Measurements from ENCODE around the gene CTSE.
"Not testable (repeated sequence)": the region's sequence is repeated elsewhere in the genome, so short reads cannot be mapped to it uniquely, and the experiment has no call there.

CTSE gene

DNA sequence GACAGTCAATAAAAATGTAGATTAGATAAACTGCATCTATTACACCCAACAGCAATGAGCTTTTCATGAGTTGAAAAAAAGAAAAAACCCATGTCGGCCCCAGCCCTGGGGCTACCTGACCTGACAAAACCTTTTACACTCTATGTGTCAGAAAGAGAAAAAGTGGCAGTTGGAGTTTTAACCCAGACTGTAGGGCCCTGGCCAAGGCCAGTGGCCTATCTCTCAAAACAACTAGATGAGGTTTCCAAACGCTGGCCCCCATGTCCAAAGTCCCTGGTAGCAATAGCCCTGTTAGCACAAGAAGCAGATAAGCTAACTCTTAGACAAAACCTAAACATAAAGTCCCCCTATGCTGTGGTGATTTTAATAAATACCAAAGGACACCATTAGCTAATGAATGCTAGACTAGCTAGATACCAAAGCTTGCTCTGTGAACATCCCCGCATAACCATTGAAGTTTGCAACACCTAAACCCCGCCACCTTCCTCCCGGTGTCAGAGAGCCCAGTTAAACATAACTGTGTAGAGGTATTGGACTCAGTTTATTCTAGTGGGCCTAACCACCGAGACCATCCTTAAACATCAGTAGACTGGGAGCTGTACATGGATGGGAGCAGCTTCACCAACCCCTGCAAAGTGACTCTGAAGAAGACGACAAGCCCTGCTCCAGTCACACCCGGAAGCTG lies 32.1 kb upstream of the CTSE start:
- in situ Hi-C loops (cut with MboI; ENCODE audit: low sequenced_read_pairs); H3K36me3 ChIP-seq (replicated peaks); H3K27me3 ChIP-seq (ENCODE audit: low read depth); H3K4me3 ChIP-seq; H3K9me3 ChIP-seq; DNase-seq (ENCODE audit: low spot score in 2 of 2); H3K4me1 ChIP-seq: not testable (repeated sequence)

DNA sequence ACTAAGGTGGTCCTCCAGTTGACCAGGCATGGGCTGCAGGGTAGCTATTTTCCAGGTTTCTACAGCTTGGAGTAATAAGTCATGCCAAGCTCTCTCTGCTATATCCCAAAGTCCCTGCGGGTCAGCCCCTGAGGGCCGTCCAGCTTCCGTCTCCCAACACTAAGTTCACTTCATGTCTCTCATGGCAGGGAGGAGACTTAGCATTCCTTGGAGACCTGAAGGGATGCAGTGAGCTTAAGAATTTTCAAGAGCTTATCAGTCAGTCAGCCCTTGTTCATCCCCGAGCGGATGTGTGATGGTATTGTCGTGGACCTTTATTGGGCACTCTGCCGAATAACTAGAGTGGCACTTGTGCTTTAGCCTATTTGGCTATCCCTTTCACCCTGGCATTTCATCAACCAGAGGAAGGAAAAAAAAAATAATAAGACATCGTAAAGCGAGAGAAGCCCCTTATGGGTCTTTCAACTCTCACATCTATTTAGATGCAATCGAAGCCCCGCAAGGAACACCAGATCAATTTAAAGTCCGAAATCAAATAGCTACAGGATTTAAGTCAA lies 31.5 kb upstream of the CTSE start:
- H3K4me1 ChIP-seq; H3K4me3 ChIP-seq; H3K9me3 ChIP-seq; in situ Hi-C loops (cut with MboI; ENCODE audit: low sequenced_read_pairs); H3K27me3 ChIP-seq (ENCODE audit: low read depth); DNase-seq (ENCODE audit: low spot score in 2 of 2); H3K36me3 ChIP-seq (replicated peaks): not testable (repeated sequence)

DNA sequence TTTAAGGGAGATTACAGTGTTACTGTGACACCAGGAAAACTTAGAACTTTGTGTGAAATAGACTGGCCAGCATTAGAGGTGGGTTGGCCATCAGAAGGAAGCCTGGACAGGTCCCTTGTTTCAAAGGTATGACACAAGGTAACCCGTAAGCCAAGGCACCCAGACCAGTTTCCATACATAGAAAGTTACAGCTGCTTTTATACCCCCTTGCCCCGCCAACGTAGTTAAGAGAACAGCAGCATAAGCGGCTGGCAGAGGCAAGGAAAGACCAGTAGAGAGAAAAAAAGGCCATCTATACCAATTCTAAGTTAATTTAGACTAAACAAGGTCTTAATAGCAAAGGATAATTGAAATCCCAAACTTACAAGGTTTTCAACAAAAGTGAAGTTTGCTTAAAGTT lies 29.9 kb upstream of the CTSE start:
- H3K36me3 ChIP-seq (replicated peaks); DNase-seq (ENCODE audit: low spot score in 2 of 2); in situ Hi-C loops (cut with MboI; ENCODE audit: low sequenced_read_pairs); H3K9me3 ChIP-seq; H3K4me1 ChIP-seq; H3K27me3 ChIP-seq (ENCODE audit: low read depth); H3K4me3 ChIP-seq: not testable (repeated sequence)

DNA sequence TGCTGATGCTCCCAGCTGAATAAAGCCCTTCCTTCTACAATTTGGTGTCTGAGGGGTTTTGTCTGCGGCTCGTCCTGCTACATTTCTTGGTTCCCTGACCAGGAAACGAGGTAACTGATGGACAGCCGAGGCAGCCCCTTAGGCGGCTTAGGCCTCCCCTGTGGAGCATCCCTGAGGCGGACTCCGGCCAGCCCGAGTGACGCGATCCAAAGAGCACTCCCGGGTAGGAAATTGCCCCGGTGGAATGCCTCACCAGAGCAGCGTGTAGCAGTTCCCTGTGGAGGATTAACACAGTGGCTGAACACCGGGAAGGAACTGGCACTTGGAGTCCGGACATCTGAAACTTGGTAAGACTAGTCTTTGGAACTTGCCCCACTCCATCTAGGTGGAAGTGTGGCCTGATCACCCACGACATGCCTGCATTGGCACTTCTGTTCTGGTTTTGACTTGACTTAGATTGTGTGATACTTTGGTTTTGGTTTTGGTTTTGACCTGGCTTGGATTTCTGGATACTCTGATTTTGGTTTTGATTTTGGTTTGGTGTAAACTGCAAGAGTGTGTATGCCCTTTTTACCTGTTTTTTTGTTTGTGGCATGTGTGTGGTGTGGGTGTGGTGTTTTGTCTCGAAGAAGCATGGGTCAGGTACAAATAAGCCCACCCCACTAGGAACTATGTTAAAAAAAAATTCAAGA lies 29.4 kb upstream of the CTSE start, which contains the start of gene RHEX:
Gene RHEX, plus strand, starts transcription at position 255 of the 692 bp plus-strand sequence. CDS start 44,656 bp downstream, outside the sequence.
- DNase-seq (ENCODE audit: low spot score in 2 of 2); H3K9me3 ChIP-seq; H3K4me3 ChIP-seq; H3K36me3 ChIP-seq (replicated peaks); H3K27me3 ChIP-seq (ENCODE audit: low read depth); H3K4me1 ChIP-seq; in situ Hi-C loops (cut with MboI; ENCODE audit: low sequenced_read_pairs): not testable (repeated sequence)

DNA sequence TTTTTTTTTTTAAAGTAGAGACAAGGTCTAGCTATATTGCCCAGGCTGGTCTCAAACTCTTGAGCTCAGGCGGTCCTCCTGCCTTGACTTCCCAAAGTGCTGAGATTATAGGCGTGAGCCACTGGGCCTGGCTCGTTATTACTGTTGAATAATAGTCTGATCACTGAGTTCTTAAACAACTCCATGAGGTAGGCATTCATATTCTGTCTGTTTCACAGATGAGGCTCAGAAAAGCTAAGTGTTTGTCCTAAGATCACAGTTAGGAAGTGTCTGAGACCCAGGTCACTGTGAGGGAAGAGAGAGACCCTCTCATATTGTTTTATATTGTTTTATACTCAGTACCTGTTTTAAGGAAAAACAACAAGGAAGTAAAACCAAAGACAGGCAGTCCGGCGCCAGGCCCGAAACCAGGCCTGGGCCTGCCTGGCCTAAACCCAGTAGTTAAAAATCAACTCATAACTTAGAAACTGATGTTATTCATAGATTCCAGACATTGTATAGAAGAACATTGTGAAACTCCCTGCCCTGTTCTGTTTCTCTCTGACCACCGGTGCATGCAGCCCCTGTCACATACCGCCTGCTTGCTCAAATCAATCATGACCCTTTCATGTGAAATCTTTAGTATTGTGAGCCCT lies 28.7 kb upstream of the CTSE start:
- H3K4me3 ChIP-seq; H3K9me3 ChIP-seq; DNase-seq (ENCODE audit: low spot score in 2 of 2); H3K36me3 ChIP-seq (replicated peaks); in situ Hi-C loops (cut with MboI; ENCODE audit: low sequenced_read_pairs); H3K4me1 ChIP-seq; H3K27me3 ChIP-seq (ENCODE audit: low read depth): not testable (repeated sequence)

DNA sequence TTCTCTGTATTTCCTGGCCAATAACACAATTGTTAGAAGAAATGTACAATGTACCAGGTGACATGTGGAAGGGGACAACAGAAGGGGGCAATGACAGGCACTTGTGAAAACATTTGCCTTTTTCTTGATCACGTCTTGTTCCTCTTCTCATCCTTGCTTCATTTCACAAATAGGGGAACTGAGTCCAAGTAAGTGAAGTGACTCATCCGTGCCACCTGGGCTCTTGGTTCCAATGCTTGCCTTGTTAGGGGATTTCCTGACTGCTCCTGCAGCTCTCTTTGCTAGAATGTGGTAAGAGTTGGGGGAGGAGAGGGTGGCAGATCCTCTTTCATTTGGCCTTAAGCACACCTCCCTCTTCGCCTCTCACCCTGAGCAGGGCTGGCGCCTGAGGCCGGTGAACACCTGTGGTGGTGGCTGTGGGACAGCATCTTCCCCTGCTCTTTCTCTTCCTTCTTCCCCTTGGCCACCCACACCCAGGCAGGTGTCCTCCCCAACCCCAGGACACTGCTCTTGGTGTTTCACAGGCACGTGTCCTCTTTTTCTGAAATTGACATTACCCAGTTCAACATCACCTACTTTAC lies 27.1 kb upstream of the CTSE start:
- in situ Hi-C loops (cut with MboI; ENCODE audit: low sequenced_read_pairs): no loop called here
- DNase-seq (ENCODE audit: low spot score in 2 of 2): no peak
- H3K27me3 ChIP-seq (ENCODE audit: low read depth): no peaks in the 10 kb centered on the region
- H3K4me1 ChIP-seq: peaks cover 6% of the 10 kb centered on the region; the same call in 1 of the 2 replicates
- no peak overlapping the region for H3K4me3 ChIP-seq
- no peaks in the 10 kb centered on the region for H3K36me3 ChIP-seq (replicated peaks)
- H3K9me3 ChIP-seq: no peaks in the 10 kb centered on the region

DNA sequence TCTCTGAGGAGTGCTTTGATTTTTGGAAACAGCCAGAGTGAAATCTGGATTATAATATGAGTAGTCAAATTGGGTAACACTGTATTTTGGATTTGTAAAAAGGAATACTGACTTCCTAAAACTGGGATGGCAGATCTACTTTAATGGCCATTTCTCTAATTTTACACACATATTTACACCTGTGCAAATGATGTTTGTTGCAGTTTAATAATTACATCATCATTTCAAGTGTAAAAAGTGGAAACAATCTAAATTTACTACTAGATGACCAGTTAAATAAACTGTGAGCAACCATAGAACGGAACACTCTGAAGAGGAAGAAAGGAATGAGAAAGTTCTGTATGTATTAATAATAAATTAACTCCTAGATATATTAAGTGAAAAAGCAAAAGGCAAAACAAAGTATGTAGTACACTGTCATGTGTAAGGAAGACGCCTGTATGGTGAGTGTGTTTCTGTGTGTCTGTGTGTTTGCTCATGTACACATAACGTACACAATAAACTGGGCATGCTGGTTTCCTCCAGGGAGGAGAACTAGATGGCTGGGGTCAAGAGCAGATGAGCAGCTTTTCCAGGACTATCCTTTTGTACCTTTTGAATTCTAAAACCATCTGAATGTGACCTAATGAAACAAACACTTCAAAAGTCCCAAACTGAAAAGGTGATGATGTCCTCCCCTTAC lies 26.4 kb upstream of the CTSE start:
- Histone ChIP-seq H3K27me3 (ENCODE audit: low read depth) (no peaks in the 10 kb centered on the region), H3K36me3 (replicated peaks) (no peaks in the 10 kb centered on the region), H3K4me1 (peaks cover 9% of the 10 kb centered on the region; the same call in 1 of the 2 replicates), H3K4me3 (no peak overlapping the region), H3K9me3 (no peaks in the 10 kb centered on the region)
- in situ Hi-C loops (cut with MboI; ENCODE audit: low sequenced_read_pairs): no loop called here
- DNase-seq (ENCODE audit: low spot score in 2 of 2): no peak

DNA sequence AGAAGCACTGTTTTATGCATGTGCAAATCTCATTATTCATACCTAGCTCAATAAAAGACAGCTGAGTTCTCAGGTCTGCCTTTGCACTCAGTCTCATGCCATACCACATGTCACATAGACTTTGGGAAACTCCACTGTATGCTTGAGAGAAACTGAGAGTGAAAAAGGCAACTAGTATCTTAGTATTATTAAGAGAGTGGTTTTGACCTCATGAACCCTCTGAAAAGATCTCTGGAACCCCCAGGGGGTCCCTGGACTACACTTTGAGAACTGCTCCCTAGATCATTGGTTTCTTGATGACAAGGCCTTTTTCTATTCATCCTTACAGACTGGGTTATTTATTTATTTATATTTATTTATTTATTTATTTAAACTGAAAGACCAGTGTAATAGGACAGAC lies 25.6 kb upstream of the CTSE start:
- Histone ChIP-seq H3K9me3 (no peaks in the 10 kb centered on the region), H3K4me3 (no peak overlapping the region), H3K36me3 (replicated peaks) (no peaks in the 10 kb centered on the region), H3K4me1 (peaks cover 9% of the 10 kb centered on the region; the same call in 1 of the 2 replicates), H3K27me3 (ENCODE audit: low read depth) (no peaks in the 10 kb centered on the region)
- in situ Hi-C loops (cut with MboI; ENCODE audit: low sequenced_read_pairs): no loop called here
- no peak for DNase-seq (ENCODE audit: low spot score in 2 of 2)

DNA sequence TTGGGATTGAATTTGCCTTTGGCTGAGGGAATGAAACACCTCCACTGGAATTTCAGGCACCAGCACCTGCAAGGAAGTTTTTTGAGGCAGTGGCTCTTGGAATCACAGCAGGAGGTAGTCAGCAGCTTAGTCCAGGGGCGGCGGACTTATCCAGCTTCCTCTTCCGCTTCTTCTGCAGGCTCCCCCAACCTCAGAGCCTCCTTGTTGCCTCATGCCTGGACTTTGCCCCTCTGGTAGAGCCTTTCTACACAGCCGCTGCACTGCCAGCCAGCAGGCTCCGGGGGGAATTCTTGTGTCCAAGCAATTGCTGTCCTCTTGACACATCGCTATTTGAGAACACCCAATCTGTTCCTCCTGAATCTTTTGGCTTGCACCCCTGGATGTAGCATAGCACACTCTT lies 24.9 kb upstream of the CTSE start:
- Histone ChIP-seq H3K9me3 (no peaks in the 10 kb centered on the region), H3K27me3 (ENCODE audit: low read depth) (no peaks in the 10 kb centered on the region), H3K36me3 (replicated peaks) (no peaks in the 10 kb centered on the region), H3K4me3 (no peak overlapping the region), H3K4me1 (peaks cover 9% of the 10 kb centered on the region; the same call in 1 of the 2 replicates)
- no peak for DNase-seq (ENCODE audit: low spot score in 2 of 2)
- in situ Hi-C loops (cut with MboI; ENCODE audit: low sequenced_read_pairs): no loop called here

DNA sequence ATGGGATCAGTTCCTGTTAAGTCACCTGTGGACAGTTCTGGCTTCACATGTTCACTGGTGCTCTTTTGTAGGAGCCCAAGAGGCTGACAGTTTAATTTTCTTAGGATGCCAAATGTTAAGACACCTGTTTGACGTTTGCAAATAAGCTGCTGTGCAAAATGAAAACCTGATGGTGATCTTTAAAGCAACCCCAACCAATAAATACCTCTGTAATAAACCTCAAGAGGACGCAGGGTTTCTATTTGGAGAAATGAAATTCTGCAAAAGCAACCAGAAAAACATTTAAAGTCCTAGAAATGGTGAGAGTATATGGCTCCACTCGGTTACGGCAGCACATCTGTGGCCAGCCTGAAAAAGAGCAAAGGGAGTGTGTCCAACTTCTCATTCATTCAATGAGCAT lies 23.6 kb upstream of the CTSE start:
- no peaks in the 10 kb centered on the region for H3K27me3 ChIP-seq (ENCODE audit: low read depth)
- no peaks in the 10 kb centered on the region for H3K9me3 ChIP-seq
- DNase-seq (ENCODE audit: low spot score in 2 of 2): no peak
- H3K4me1 ChIP-seq: peaks cover 9% of the 10 kb centered on the region; the same call in 1 of the 2 replicates
- no peaks in the 10 kb centered on the region for H3K36me3 ChIP-seq (replicated peaks)
- H3K4me3 ChIP-seq: no peak overlapping the region
- in situ Hi-C loops (cut with MboI; ENCODE audit: low sequenced_read_pairs): no loop called here

DNA sequence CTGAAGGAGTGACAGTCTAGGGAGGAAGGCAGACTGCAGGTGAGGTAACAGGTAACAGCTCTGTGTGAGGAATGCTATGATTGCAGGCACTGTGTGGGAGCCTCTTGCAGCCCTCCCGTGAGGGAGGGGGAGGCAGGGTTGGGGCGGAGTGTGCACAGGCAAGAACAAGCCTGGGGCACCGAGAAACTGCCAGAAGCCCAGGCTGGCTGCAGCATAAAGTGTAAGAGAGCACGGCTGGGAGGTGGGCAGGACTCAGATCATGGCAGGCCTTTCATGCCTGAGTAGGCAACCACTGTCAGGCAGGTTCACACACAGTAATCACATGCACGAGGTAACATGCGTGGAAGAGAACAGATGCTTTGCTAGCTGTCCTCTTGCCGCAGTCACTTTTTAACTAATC lies 17.9 kb upstream of the CTSE start:
- DNase-seq (ENCODE audit: low spot score in 2 of 2): no peak
- H3K27me3 ChIP-seq (ENCODE audit: low read depth): peaks cover 9% of the 10 kb centered on the region; the same call in 1 of the 2 replicates
- no peaks in the 10 kb centered on the region for H3K36me3 ChIP-seq (replicated peaks)
- no peak overlapping the region for H3K4me3 ChIP-seq
- peaks cover 9% of the 10 kb centered on the region; the same call in 1 of the 2 replicates for H3K4me1 ChIP-seq
- no peaks in the 10 kb centered on the region for H3K9me3 ChIP-seq
- in situ Hi-C loops (cut with MboI; ENCODE audit: low sequenced_read_pairs): no loop called here

DNA sequence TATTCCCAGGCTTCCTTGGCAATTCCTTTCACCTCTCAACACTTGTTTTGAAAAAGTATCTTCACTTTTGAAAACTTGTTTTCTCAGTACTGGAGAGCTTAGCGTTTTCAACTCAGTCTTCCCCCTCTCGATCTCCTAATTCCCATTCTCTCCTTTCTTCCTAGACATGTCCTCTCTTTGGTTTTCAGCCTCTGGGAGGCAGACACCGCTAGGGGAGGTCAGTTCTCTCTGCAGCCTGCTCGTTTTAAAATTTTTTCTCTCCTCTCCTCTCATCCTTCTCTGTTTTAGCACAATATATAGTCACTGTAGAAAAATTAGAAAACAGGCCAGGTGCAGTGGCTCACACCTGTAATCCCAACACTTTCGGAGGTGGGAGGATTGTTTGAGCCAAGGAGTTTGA lies 16.6 kb upstream of the CTSE start:
- Histone ChIP-seq H3K36me3 (replicated peaks) (no peaks in the 10 kb centered on the region), H3K4me1 (no peaks in the 10 kb centered on the region), H3K9me3 (no peaks in the 10 kb centered on the region), H3K27me3 (ENCODE audit: low read depth) (peaks cover 9% of the 10 kb centered on the region), H3K4me3 (no peak overlapping the region)
- in situ Hi-C loops (cut with MboI; ENCODE audit: low sequenced_read_pairs): no loop called here
- no peak for DNase-seq (ENCODE audit: low spot score in 2 of 2)

Measured in HAP-1 (cell line).